GM18951 (cell line): ENCODE measurements around the gene ANKRD22.

Experiments used
- POLR2A ChIP-seq: IDR thresholded peaks from 4 replicates; pipeline ENCODE4 v1.6.1; 2011; ENCODE audit warnings: mild to moderate bottlenecking; ENCODE audit not compliant: insufficient read length, insufficient read depth; ENCODE audit errors: extremely low read depth
- in situ Hi-C: fragments of 300-500 bp; cut with MboI; formaldehyde crosslinking; loops from one replicate; pipeline ENCODE4 v1.12.0; 2022; ENCODE audit warnings: low sequenced_read_pairs, mixed read lengths, inconsistent platforms; ENCODE audit not compliant: unreplicated experiment

Gene ANKRD22

GRCh38 chr10:88851706-88852105, at the start of gene ANKRD22:
Gene ANKRD22, minus strand, starts transcription at chr10:88851844. Its CDS starts 237 bp downstream, at chr10:88851607.
- in situ Hi-C loops = no loop called here
- no peak for TF ChIP-seq POLR2A

GRCh38 chr10:88899886-88900285, 48.2 kb upstream of the ANKRD22 start:
- TF ChIP-seq POLR2A = no peak
- in situ Hi-C loops = no loop called here

- in situ Hi-C loops = no loop called here
- TF ChIP-seq POLR2A = no peak
Measured at GRCh38 chr10:88898727-88899126, 47.1 kb upstream of the ANKRD22 start.

- TF ChIP-seq POLR2A = no peak
- in situ Hi-C loops = no loop called here
Measured at GRCh38 chr10:88896994-88897853, 45.6 kb upstream of the ANKRD22 start.

GRCh38 chr10:88896372-88896993, 44.8 kb upstream of the ANKRD22 start:
- in situ Hi-C loops = no loop called here
- TF ChIP-seq POLR2A = no peak

GRCh38 chr10:88895250-88895649, 43.6 kb upstream of the ANKRD22 start:
- no peak for TF ChIP-seq POLR2A
- in situ Hi-C loops = no loop called here

DNA sequence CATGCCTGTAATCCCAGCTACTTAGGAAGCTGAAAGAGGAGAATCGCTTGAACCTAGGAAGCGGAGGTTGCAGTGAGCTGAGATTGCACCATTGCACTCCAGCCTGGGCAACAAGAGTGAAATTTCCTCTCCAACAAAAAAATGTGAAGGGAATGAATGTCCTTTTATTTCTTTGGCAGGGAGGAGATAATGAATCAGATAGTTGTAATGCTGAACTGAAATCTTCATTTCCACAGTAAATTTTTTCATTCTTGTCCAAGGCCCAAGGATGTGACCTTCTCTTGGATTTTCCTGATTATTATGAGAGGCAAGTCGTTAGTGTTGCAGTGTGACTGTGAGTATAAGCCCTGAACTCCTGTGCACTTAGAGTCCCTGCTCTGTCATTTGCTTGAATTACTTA, 42.0 kb upstream of the ANKRD22 start:
- TF ChIP-seq POLR2A = no peak

DNA sequence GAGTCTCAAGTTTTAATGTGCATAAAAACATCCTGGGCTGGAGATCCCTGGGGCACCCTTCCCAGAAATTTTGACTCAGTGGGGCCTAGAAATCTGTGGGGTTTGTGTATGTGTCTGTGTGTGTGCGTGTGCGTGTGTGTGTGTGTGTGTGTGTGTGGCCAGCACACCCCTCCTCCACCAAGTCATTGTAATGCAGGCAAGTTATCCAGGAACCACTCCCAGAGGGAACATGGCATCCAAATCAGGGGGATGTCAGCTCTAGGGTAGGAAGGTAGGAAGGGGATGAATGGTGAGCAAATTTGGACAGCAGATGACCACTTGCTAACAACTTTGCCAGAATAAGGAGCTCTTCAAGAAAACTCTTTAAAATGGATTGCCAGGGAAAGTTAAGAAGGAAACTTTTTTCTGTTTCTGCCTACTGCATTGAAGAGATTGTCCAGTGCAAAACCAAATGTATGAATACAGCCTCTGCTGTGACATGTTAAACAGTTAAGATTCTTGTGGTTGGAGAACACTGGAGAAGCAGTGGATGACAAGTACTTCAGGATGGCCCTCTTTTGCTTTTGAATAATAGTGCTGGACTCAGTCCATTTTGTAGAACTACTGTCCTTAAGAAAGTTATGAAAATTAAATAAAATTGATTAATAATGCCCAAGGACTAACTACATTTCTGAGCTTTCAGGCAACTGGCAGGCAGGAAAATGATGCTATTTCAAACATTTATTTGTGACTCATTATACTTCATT, 40.8 kb upstream of the ANKRD22 start:
- in situ Hi-C loops = no loop called here
- TF ChIP-seq POLR2A = no peak

More for the DNA sequence above, 42.0 kb upstream of the ANKRD22 start:
- in situ Hi-C loops = no loop called here

- in situ Hi-C loops = no loop called here
- no peak for TF ChIP-seq POLR2A
Measured at GRCh38 chr10:88890681-88891381, 39.2 kb upstream of the ANKRD22 start.

DNA sequence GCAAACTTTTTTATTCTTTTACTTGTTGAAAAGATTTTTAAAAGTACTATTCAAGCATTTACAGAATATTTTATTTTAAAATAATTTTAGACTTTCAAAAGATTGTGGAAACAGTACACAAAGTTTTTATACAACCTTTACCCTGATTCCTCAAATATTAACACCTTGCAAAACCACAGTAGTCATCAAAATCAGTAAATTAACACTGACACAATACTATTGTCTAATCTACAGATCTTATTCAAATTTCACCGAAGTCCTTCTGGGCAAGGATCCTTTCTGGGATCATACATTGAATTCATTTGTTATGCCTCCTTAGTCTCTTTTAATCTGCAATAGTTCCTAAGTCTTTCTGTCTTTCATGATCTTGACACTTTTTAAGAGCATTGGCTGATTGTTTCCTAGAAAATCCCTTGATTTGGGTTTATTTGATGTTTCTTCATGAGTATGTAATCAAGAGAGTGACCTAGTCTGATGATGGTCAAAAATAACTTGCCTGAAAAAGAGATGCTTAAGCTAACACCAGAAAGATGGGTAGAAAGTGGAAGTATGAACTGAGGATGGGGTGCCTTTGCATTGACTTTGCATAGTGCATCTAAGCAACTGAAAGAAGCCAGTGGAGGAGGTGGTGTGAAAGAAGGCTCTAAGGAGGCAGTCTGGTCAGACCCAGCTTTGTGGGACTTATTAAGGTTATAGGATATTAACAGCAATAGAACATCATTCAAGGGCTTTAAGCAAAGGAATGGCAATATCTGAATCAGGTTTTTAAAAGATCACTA, 38.1 kb upstream of the ANKRD22 start:
- in situ Hi-C loops = no loop called here
- no peak for TF ChIP-seq POLR2A

DNA sequence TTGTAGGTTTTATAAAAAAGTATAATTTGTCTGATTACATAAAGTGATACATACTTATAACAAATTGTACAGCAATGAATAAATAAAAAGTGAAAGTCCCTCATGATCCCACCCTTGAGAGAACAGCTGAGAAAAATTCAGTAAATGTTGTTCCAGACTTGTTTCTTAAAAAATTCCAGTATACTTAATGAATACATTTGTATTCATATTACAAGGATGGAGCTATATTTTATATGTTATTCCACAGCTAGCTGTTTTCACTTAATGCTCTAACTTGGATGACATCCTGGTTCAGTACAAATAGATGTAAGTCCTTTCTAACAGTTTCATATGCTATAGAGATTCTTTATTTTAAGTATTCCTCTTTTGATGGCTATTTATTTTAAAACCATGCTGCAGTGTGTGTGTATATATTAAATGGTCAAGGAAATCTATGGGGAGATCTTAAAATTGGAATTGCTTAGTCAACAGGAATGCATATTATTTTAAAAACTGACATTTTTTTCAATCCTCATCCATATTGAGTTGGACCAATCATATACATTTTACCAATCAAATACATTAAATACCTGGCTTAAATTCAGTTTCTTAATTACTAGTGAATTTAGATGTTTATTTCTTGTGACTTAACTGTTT, 37.3 kb upstream of the ANKRD22 start:
- TF ChIP-seq POLR2A = no peak
- in situ Hi-C loops = no loop called here

DNA sequence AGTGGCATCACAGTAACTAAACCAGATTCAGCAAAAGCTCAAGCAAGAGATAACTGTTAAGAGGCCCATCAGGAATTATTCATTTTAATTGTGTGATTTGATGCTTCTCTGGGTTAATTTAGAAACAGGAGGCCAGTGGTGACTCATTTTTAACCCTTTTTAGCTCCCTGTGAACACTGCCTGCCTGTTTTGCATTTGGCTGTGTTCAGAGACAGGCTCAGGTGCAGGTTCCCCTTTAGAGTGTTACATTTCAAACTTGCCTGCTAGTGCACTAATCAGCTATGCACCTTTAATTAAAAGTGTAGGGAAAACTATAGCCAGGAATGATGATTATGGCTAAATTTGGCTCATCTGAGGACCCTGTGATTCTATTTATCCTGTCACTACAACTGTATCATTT, 34.9 kb upstream of the ANKRD22 start:
- TF ChIP-seq POLR2A = no peak
- in situ Hi-C loops = no loop called here
